A673 (cell line): Measurements from ENCODE around the gene CACNG5. TPM values are rescaled to one million over a fixed set of nuclear protein-coding genes. Genes with fewer than 3 reads are reported as not detected.

Experiments
- BruUV-seq: library from RNA; stranded (reverse); fragments of 400-500 nt; replicated peaks from 2 replicates; lab custom pipeline; 2021; lab: Mats Ljungman, UMichigan
- CTCF ChIA-PET: fragments of 300-600 bp; sonication (Branson Sonifier 250); formaldehyde crosslinking; loops from one replicate; lab custom pipeline; 2022; ENCODE audit warnings: antibody characterized with exemption; lab: Charles Lee
- POLR2A ChIA-PET: fragments of 300-600 bp; sonication (Branson Sonifier 250); formaldehyde crosslinking; loops from one replicate; lab custom pipeline; 2022; ENCODE audit warnings: antibody characterized with exemption; ENCODE audit not compliant: low non-redundant PET; lab: Charles Lee
- DNase-seq: peaks from one replicate; pipeline ENCODE4 v3.0.0-alpha.2; 2015; ENCODE audit warnings: low spot score
- H3K27ac ChIP-seq: fragments of 200-600 bp; sonication (generic); 2 replicates; pipeline ENCODE4 v1.5.1; 2016; ENCODE audit warnings: mixed run types, low read depth, mild to moderate bottlenecking, mixed read lengths, antibody characterized with exemption, low read length; ENCODE audit not compliant: poor library complexity, severe bottlenecking
- H3K27me3 ChIP-seq: fragments of 200-600 bp; sonication (generic); replicated peaks from 2 replicates; pipeline ENCODE4 v1.6.1; 2017; ENCODE audit warnings: mixed run types, low read depth, mild to moderate bottlenecking, mixed read lengths, antibody characterized with exemption, low read length; ENCODE audit not compliant: insufficient read depth, poor library complexity
- H3K36me3 ChIP-seq: fragments of 200-600 bp; sonication (generic); 2 replicates; pipeline ENCODE4 v1.6.1; 2016; ENCODE audit warnings: mixed run types, mild to moderate bottlenecking, mixed read lengths, antibody characterized with exemption, low read length; ENCODE audit not compliant: insufficient read depth, poor library complexity, severe bottlenecking
- H3K4me1 ChIP-seq: fragments of 200-600 bp; sonication (generic); 2 replicates; pipeline ENCODE4 v1.6.1; 2017; ENCODE audit warnings: mixed run types, mild to moderate bottlenecking, mixed read lengths, antibody characterized with exemption, low read length; ENCODE audit not compliant: insufficient read depth, poor library complexity, severe bottlenecking
- H3K4me3 ChIP-seq: fragments of 200-600 bp; sonication (generic); 2 replicates; pipeline ENCODE4 v1.5.1; 2016; ENCODE audit warnings: low read depth, mixed run types, mild to moderate bottlenecking, mixed read lengths, low read length; ENCODE audit not compliant: poor library complexity, severe bottlenecking
- H3K9me3 ChIP-seq: fragments of 200-600 bp; sonication (generic); 2 replicates; pipeline ENCODE4 v1.6.1; 2016; ENCODE audit warnings: mixed run types, low read depth, mild to moderate bottlenecking, mixed read lengths, antibody characterized with exemption, low read length; ENCODE audit not compliant: poor library complexity, severe bottlenecking
- CTCF ChIP-seq: fragments of 300-800, 200-600 bp; sonication (generic); conservative IDR thresholded peaks from 2 replicates; pipeline ENCODE4 v1.5.1; 2017; ENCODE audit warnings: low read depth, mild to moderate bottlenecking, antibody characterized with exemption, low read length, moderate library complexity, mixed read lengths
- EZH2 ChIP-seq: fragments of 200-600 bp; sonication (generic); IDR thresholded peaks from 2 replicates; pipeline ENCODE4 v1.6.1; 2017; ENCODE audit warnings: borderline replicate concordance, low read depth, mild to moderate bottlenecking, mixed read lengths, antibody characterized with exemption, low read length; ENCODE audit not compliant: poor library complexity, severe bottlenecking
- intact Hi-C: fragments of 100-400 bp; cut with micrococcal nuclease; formaldehyde crosslinking; loops from one replicate; pipeline ENCODE4 v1.10.0; 2022; ENCODE audit not compliant: unreplicated experiment
- total RNA-seq: library from RNA; stranded (reverse); gene quantifications from 2 replicates; pipeline ENCODE4 v1.2.3, GENCODE V29; 2021

CACNG5 gene
- total RNA-seq, 1 experiment from 2014 or later, result 0.88 TPM

- TF ChIP-seq CTCF (no peak), EZH2 (no peak)
- Histone ChIP-seq H3K27me3 (no peaks in the 10 kb centered on the region), H3K27ac (no peak overlapping the region), H3K36me3 (no peaks in the 10 kb centered on the region), H3K4me3 (no peak overlapping the region), H3K4me1 (no peaks in the 10 kb centered on the region), H3K9me3 (no peaks in the 10 kb centered on the region)
- ChIA-PET POLR2A (no interaction called here), CTCF (no interaction called here)
- intact Hi-C loops, result no loop called here
- BruUV-seq, result no TSS peak
- DNase-seq, result no peak
Observed at GRCh38 chr17:66889480-66890230, 54.7 kb downstream of the CACNG5 start.

GRCh38 chr17:66892246-66892645, 57.3 kb downstream of the CACNG5 start:
- intact Hi-C loops, result no loop called here
- H3K4me3 ChIP-seq, result no peak overlapping the region

GRCh38 chr17:66893382-66893781, 58.5 kb downstream of the CACNG5 start:
- BruUV-seq, result no TSS peak
- H3K27me3 ChIP-seq, result no peaks in the 10 kb centered on the region
- no peak for TF ChIP-seq EZH2
- TF ChIP-seq CTCF, result no peak
- DNase-seq, result no peak
- H3K9me3 ChIP-seq, result no peaks in the 10 kb centered on the region
- H3K36me3 ChIP-seq, result no peaks in the 10 kb centered on the region
- H3K4me1 ChIP-seq, result no peaks in the 10 kb centered on the region
- POLR2A ChIA-PET, result interaction anchor here (0.6 kb wide), 1 partner anchor 169 kb away, joined by 3 read pairs; no protein-coding TSS in a partner anchor
- no peak overlapping the region for H3K27ac ChIP-seq
- CTCF ChIA-PET, result no interaction called here
- intact Hi-C loops, result no loop called here
- no peak overlapping the region for H3K4me3 ChIP-seq

More at GRCh38 chr17:66892246-66892645, 57.3 kb downstream of the CACNG5 start:
- POLR2A ChIA-PET, result no interaction called here
- TF ChIP-seq EZH2 (no peak), CTCF (no peak)
- H3K27me3 ChIP-seq, result no peaks in the 10 kb centered on the region
- H3K4me1 ChIP-seq, result no peaks in the 10 kb centered on the region
- CTCF ChIA-PET, result no interaction called here
- no TSS peak for BruUV-seq
- H3K36me3 ChIP-seq, result no peaks in the 10 kb centered on the region
- DNase-seq, result no peak
- H3K27ac ChIP-seq, result no peak overlapping the region
- no peaks in the 10 kb centered on the region for H3K9me3 ChIP-seq
